Sigmoid colon (tissue), 4 donors: ENCODE data around the gene TMEM109.

Experiments used
- CTCF ChIP-seq, 4 experiments: fragments of 450-650 bp in 3 of 4; fragments of 200-600 bp in 1 of 4; IDR thresholded peaks; one replicate each; pipeline ENCODE4 v1.5.1; 2016 to 2019; ENCODE audit warnings: antibody characterized with exemption in 4 of 4, mild to moderate bottlenecking in 3 of 4, moderate library complexity in 2 of 4
- EP300 ChIP-seq, 4 donors: sonication (generic); formaldehyde crosslinking; IDR thresholded peaks; one replicate each; pipeline ENCODE4 v1.6.1; 2017; ENCODE audit warnings: antibody characterized with exemption in 4 of 4
- POLR2A ChIP-seq, 2 donors: fragments of 450-650 bp; IDR thresholded peaks; one replicate each; pipeline ENCODE4 v1.6.1; 2016; ENCODE audit warnings: antibody characterized with exemption in 2 of 2, mild to moderate bottlenecking in 2 of 2, moderate library complexity in 2 of 2
- POLR2AphosphoS5 ChIP-seq, 4 donors: sonication (generic); formaldehyde crosslinking; IDR thresholded peaks; one replicate each; pipeline ENCODE4 v1.6.1; 2017; ENCODE audit warnings: antibody characterized with exemption in 4 of 4

- TF ChIP-seq POLR2A (IDR thresholded peaks at IDR 0.05) (no peak), CTCF (IDR thresholded peaks at IDR 0.05) (no peak), EP300 (IDR thresholded peaks at IDR 0.05) (no peak), POLR2AphosphoS5 (IDR thresholded peaks at IDR 0.05) (no peak)
These were observed 15.8 kb downstream of the TMEM109 start for GRCh38 chr11:60929764-60930163.
